ENCODE results near the gene PCCA.

The PCCA gene

GRCh38 chr13:100439247-100439970 lies 350.5 kb downstream of the PCCA start:
- Histone ChIP-seq H3K36me3 (peaks cover 6 to 10% (median 6%) of the 10 kb centered on the region in 3 donors), H3K9me3 (no peaks in the 10 kb centered on the region), H3K4me3 (no peak overlapping the region), H3K4me1 (peaks cover 0 to 27% (median 5%) of the 10 kb centered on the region in 4 donors), H3K27ac (no peak overlapping the region), H3K27me3 (no peaks in the 10 kb centered on the region)
- intact Hi-C loops (cut with DNase I; ENCODE audit: low total_unique reads), result no loop called here
- no peak for TF ChIP-seq CTCF (IDR thresholded peaks at IDR 0.05)
- DNase-seq, result no peak

- intact Hi-C loops (cut with DNase I; ENCODE audit: low total_unique reads), result no loop called here
- Histone ChIP-seq H3K4me1 (peaks cover 0 to 27% (median 5%) of the 10 kb centered on the region in 4 donors), H3K27me3 (no peaks in the 10 kb centered on the region), H3K27ac (peak overlapping the region; percentile 1 to 27), H3K9me3 (no peaks in the 10 kb centered on the region), H3K4me3 (no peak overlapping the region), H3K36me3 (no peaks in the 10 kb centered on the region)
- no peak for TF ChIP-seq CTCF (IDR thresholded peaks at IDR 0.05)
- DNase-seq, result no peak
These were observed 352.0 kb downstream of the PCCA start for GRCh38 chr13:100440751-100441425.

- Histone ChIP-seq H3K27me3 (no peaks in the 10 kb centered on the region), H3K27ac (no peak overlapping the region), H3K9me3 (no peaks in the 10 kb centered on the region), H3K36me3 (no peaks in the 10 kb centered on the region), H3K4me3 (no peak overlapping the region), H3K4me1 (peaks cover 0 to 27% (median 5%) of the 10 kb centered on the region in 4 donors)
- intact Hi-C loops (cut with DNase I; ENCODE audit: low total_unique reads), result no loop called here
- no peak for TF ChIP-seq CTCF (IDR thresholded peaks at IDR 0.05)
- no peak for DNase-seq
These were observed 353.4 kb downstream of the PCCA start for GRCh38 chr13:100442095-100442832.

- Histone ChIP-seq H3K4me3 (no peak overlapping the region), H3K27me3 (no peaks in the 10 kb centered on the region), H3K4me1 (peaks cover 0 to 27% (median 5%) of the 10 kb centered on the region in 4 donors), H3K36me3 (no peaks in the 10 kb centered on the region), H3K9me3 (no peaks in the 10 kb centered on the region), H3K27ac (no peak overlapping the region)
- TF ChIP-seq CTCF (IDR thresholded peaks at IDR 0.05), result no peak
- DNase-seq, result no peak
- intact Hi-C loops (cut with DNase I; ENCODE audit: low total_unique reads), result no loop called here
These were observed 354.5 kb downstream of the PCCA start for GRCh38 chr13:100443278-100443997.

GRCh38 chr13:100443998-100444328 lies 355.1 kb downstream of the PCCA start:
- DNase-seq, result no peak
- Histone ChIP-seq H3K4me1 (peaks cover 0 to 27% (median 5%) of the 10 kb centered on the region in 4 donors), H3K4me3 (no peak overlapping the region), H3K27ac (no peak overlapping the region), H3K27me3 (no peaks in the 10 kb centered on the region), H3K9me3 (no peaks in the 10 kb centered on the region), H3K36me3 (peaks cover 0 to 4% (median 0%) of the 10 kb centered on the region in 3 donors)
- intact Hi-C loops (cut with DNase I; ENCODE audit: low total_unique reads), result no loop called here
- TF ChIP-seq CTCF (IDR thresholded peaks at IDR 0.05), result no peak
